HG03135 (cell line): ENCODE data around the gene METTL9.
"Not testable (repeated sequence)": the region's sequence is repeated elsewhere in the genome, so short reads cannot be mapped to it uniquely, and the experiment has no call there.

ENCODE experiments used
- ATAC-seq: cut with Tn5 transposase; IDR thresholded peaks from one replicate; pipeline ENCODE4 v1.9.1; 2021; ENCODE audit warnings: mild to moderate bottlenecking, moderate library complexity; ENCODE audit not compliant: unreplicated experiment

Gene METTL9

DNA sequence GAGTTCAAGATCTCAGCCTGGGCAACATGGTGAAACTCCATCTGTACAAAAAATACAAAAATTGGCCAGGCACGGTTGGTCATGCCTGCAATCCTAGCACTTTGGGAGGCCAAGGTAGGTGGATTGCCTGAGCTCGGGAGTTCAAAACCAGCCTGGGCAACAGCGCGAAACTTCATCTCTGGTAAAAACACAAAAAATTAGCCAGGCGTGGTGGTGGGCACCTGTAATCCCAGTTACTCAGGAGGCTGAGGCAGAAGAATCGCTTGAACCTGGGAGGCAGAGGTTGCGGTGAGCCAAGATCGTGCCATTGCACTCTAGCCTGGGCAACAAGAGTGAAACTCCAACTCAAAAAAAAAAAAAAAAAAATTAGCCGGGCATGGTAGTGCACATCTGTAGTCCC is 25.9 kb upstream of the METTL9 start:
- ATAC-seq = not testable (repeated sequence)

DNA sequence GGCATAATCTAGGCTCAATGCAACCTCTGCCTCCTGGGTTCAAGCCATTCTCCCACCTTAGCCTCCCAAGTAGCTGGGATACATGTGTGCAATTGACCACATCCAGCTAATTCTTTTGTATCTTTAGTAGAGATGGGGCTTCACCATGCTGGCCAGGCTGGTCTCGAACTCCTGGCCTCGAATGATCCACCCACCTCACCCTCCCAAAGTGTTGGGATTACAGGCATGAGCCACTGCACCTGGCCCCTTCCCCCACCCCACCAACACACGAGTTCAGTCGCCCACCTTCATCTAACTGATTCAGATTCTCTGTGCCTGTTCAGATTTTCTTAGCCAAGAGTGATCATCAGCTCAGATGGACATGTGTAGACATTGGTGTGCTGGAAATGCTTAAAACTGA is 25.0 kb upstream of the METTL9 start:
- ATAC-seq = no peak

DNA sequence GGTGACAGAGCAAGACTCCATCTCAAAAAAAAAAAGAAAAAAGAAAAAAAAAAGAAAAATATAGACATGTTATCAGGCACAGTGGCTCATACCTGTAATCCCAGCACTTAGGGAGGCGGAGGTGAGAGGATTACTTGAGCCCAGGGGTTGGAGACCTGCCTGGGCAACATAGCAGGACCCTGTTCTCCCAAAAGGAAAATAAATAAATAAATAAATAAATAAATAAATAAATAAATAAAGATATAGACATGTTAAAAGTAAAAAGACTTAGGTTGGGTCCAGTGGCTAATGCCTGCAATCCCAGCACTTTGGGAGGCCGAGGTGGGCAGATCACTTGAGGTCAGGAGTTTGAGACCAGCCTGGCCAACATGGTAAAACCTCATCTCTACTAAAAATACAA is 23.1 kb upstream of the METTL9 start:
- not testable (repeated sequence) for ATAC-seq

DNA sequence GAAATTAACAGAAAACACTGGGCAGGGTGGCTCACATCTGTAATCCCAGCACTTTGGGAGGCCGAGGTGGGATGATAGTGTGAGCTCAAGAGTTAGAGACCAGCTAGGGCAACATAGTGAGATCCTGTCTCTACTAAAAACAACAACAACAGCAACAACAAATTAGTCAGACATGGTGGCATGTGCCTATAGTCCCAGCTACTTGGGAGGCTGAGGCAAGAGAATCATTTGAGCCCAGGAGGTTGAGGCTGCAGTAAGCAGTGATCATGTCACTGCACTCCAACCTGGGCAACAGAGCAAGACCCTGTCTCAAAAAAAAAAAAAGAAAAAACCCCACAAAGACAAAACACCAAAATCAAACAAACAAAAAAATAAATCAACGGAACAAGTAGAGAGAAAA is 21.9 kb upstream of the METTL9 start:
- ATAC-seq = not testable (repeated sequence)

DNA sequence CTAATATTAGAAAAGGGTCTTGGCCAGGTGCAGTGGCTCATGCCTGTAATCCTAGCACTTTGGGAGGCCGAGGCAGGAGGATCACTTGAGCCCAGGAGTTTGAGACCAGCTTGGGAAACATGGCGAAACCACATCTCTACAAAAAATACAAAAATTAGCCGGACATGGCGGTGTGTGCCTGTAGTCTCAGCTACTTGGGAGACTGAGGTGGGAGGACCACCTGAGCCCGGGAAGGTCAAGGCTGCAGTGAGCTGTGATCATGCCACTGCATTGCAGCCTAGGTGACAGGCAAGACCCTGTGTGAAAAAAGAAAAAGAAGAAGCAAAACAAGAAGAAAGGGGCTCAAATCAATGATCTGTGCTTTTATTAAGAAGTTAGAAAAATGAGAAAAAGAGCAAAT is 21.1 kb upstream of the METTL9 start:
- ATAC-seq = not testable (repeated sequence)

DNA sequence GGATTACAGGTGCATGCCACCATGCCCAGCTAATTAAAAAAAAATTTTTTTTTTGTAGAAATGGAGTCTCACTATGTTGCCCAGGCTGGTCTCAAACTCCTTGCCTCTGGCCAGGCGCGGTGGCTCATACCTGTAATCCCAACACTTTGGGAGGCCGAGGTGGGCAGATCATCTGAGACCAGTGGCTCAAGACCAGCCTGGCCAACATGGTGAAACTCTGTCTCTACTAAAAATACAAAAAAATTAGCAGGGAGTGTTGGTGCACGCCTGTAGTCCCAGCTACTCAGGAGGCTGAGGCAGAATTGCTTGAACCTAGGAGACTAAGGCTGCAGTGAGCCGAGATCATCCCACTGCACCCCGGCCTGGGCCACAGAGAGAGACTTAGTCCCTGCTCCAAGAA is 19.2 kb upstream of the METTL9 start:
- ATAC-seq = not testable (repeated sequence)

DNA sequence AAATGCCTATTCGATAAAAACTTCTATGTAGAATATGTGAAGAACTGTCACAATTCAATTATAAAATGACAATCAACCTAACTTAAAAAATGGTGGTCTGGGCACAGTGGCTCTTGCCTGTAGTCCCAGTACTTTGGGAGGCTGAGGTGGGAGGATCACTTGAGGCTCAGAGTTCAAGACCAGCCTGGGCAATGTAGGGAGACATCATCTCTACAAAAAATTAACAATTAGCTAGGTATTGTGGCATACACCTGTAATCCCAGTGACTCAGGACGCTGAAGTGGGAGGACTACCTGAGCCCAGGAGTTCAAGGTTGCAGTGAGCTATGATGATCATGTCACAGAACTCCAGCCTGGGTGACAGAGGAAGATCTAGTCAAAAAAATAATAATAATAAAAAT is 18.6 kb upstream of the METTL9 start:
- no peak for ATAC-seq

DNA sequence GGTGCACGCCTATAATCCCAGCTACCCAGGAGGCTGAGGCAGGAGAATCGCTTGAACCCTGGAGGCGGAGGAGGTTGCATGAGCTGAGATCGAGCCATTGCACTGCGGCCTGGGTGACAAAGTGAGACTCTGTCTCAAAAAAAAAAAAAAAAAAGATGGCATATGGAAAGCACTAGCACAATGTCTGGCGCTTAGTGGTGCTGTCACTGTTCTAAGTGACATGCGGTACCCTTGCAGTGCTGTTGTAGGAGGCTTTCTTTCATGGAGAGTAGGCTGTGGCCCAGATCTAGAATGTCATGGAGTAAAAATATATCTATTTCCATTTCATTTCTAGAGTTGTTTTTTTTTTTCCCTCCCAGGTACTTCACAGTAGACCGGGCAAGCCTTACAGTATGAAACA is 14.6 kb upstream of the METTL9 start:
- ATAC-seq = no peak

DNA sequence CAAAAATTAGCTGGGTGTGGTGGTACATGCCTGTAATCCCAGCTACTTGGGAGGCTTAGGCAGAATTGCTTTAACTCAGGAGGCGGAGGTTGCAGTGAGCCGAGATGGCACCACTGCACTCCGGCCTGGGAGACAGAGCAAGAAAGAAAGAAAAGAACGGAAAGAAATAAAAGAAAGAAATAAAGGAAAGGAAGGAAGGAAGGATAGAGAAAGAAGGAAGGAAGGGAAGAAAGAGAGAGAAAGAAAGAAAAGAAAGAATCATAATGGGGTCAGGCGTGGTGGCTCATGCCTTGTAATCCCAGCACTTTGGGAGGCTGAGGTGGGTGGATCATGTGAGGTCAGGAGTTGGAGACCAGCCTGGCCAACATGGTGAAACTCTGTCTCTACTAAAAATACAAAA is 10.8 kb upstream of the METTL9 start:
- ATAC-seq = not testable (repeated sequence)

DNA sequence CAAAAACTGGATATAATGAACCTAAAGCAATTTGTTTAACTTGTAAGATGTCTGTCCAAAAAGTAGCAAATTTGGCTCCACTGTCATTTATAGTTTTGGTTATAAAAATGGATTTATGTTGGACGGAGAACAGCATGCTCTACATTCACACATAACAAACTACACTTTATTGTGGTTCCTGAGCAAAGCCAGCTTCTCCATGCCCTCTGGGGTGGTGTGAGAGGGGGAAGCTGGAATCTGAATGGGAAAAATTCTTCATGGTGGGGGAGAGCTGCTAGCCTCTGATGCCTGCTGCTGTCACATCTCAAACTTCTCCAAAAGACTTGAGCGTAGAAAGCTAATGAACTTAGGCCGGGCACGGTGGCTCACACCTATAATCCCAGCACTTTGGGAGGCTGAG is 9.8 kb upstream of the METTL9 start:
- no peak for ATAC-seq

DNA sequence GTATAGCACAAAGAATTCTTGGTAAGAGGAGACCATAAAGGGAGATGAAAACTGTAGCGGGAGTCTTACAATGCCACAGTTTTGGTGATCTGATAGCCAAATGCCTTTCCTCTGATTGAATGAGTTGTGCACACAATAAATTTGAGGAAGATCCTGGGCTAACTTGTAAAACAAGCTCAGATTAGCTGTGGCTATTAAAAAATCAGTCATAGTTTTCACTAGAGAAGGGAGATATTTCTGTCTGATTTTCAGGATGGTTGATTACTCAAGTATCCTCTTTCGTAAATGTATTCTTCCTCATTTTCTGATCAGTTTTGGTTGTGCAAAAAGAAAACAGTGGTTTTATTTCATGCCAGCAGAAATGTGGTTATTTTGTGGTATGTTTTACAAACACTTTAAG is 9.1 kb upstream of the METTL9 start:
- ATAC-seq = no peak

DNA sequence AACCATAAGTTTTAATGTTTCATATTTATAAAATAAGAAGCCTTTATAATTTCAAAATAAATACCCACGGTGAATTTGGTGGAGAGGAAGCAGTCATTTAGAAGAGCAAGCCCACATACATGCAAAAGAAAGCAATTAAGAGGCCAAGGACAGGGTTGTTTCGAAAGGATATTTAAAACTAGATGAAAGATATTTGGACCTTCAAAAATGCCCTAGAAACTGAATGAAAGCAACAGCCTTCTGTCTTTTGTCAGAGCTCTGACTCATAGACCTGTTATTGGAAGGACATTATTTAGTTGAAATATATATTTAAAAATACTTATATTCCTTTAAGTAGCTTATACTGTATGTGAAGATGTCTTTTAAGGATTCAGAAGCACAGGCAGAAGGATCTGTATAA is 8.6 kb upstream of the METTL9 start:
- ATAC-seq = no peak

DNA sequence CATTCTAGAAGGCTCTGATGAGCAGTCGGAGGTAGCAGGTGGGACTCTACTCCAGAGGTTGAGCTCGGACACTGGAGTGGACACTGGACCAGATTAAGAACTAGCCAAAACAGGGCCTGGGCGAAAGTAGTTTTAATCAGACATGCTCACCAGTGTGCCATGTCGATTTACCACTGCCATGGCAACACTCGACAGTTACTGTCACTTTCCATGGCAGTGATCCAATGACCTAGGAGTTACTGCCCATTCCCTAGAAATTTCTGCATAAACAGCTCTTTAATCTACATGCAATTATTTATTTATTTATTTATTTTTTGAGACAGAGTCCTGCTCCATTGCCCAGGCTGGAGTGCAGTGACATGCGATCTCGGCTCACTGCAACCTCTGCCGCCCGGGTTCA is 7.2 kb upstream of the METTL9 start:
- ATAC-seq = no peak

DNA sequence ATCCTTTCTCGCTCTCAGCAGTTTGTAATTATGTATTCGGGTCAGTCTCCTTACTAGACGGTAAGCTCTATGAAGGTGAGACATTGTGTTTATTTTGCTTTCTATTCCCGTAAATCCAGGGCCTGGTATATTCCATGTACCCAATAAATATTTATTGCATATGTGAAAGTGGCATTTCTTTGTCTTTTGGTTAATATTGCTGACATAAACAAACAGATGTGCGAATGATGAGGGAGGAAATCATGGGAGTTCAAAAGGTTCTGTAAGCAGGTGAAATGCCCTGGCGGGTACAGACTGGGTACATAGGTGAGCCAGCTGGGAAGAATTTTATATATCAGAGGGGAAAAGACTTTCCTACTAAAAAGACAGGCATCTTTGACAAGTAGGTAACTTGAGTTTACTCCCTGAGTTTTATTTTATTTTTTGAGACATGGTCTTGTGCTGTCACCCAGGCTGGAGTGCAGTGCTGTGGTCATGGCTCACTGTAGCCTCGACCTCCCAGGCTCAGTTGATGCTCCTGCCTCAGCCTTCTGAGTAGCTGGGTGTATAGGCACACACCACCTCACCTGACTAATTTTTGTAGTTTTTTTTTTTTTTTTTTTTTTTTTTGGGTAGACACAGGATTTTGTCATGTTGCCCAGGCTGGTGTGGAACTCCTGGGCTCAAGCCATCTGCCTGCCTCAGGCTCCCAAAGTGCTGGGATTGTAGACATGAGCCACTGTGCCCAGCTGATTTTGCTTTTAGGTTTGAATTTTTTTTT is 5.7 kb upstream of the METTL9 start:
- no peak for ATAC-seq

DNA sequence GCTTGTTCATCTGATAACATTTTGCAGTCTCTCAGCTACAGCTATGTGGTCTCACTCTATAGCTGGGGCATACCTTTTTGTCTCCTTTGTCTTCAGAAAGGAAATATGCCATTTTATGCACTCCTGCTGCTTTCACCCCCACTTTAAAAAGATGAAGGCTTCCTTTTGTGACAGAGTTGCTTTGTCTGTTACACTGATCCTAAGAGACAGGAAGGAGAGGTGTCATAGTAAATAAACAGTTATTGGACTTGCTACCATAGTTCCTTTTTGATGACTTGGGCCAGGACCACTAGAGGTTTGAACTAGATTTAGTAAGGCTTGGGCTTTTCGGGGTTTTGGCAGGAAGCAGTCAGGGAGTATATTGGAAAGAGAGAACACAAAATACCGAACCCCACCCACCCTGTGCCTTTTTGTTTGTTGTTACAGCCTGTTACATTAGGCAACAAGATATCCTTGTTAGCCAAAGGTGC is 1.8 kb upstream of the METTL9 start:
- ATAC-seq = no peak

DNA sequence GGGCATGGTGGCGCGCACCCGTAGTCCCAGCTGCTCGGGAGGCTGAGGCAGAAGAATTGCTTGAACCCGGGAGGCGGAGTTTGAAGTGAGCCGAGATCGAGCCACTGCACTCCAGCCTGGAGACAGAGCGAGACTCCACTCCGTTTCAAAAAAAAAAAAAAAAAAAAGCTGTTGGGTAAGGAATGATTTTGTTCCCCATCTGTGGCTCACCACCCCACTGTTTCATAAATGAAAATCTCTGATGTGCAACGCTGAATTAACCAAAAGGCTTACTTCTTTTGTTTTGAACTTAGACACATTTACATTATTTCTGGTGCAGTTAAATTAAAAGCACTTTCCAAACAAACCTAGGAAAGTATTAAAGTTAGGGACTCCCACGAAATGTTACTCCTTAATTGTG is 1.2 kb upstream of the METTL9 start:
- no peak for ATAC-seq

DNA sequence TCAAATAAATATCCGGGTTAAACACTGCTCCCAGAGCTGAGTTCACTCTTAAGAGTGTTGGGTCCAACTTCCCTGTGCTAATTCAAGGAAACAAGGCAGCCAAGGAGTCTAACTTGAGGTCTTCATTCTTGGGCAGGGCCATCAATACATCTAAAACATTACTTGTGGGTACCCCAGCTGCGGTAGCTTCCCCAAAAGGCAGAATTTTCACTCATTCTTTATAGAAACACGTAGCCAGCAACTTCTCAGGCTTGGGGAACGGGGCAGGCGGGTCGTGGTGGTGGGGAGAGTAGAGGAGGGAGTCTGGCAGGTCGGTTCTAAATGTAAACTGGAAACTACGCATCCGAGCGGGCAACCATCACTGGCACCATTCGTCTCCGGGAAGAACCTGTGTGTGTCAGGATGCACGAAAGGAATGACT is 666 bp upstream of the METTL9 start:
- no peak for ATAC-seq

DNA sequence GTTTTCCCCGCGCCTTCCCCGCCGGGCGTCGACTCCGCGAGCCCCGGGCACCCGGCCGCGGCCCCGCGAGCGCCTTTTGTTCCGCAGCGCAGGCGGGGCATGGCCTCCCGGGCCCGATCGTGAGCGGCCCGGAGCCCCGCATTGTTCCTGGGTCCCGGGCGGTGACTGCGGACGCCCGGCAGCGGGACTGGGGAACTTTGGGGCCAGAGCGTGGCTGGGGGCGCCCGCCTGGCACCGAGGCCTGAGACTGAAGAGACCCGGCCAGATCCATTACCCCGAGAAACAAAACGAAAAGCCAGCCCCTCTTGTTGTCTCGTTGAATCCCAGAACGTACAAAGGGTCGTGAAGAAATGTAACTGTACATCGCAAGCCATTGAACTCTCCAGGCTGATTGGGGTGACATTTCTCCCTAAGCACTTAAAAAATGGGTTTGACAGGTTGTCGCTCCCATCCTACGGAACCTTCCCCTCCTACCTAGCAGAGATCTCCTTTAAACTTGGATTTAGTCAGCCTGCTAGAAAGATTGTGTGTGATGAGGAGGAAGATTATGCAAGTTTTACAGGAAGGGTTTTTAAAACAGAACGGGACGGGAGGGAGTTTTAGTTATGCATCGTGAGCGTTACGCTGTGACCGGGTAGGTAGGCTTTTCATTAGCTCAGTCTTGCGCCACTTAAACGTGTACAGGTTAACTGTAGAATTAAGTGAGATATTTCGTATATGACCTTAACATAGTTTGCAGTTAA is 825 bp downstream of the METTL9 start:
- peak; percentile 21 for ATAC-seq

DNA sequence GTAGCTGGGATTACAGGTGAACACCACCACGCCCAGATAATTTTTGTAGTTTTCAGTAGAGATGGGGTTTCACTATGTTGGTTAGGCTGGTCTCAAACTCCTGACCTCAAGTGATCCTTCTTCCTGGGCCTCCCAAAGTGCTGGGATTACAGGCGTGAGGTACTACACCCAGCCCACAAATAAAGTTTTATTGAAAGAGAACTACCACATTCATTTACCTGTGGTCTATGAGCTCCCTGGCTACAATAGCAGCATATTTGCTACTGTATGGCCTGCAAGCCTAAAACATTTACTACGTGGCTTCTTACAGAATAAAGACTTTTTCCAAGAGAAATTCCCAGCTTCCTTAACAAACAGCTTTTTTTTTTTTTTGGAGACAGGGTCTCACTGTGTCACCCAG is 3.4 kb downstream of the METTL9 start:
- ATAC-seq = no peak

DNA sequence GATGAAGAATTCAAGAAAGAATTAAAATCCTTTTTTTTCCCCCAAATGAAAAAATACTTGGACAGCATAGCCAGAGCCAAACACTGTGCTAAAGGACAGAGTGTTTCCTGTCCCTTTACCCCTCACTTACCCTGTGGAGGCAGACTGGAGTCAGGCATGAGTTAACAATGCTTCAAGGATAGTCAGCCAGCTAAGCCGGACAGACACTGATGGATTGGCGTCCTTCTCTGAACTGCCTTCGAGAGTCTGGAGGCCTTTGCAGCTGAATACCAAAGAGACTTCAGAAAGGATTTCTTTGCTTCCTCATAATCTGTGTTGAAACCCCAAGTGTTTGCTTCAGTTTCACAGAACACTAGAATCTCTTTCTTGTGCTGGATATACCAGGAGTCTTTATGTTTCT is 4.6 kb downstream of the METTL9 start:
- no peak for ATAC-seq

DNA sequence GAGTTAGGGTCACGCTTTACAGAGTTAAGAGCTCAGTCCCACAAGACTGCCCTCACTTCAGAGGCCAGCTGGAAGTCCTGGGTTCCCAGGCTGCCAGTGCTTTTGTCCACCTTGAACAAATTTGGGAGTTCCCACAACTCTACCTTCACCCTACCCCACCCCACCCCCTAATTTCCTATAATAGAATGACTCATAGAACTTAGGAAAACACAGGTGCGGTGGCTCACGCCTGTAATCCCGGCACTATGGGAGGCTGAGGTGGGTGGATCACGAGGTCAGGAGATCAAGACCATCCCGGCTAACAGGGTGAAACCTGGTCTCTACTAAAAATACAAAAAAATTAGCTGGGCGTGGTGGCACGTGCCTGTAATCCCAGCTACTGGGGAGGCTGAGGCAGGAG is 6.5 kb downstream of the METTL9 start:
- not testable (repeated sequence) for ATAC-seq

DNA sequence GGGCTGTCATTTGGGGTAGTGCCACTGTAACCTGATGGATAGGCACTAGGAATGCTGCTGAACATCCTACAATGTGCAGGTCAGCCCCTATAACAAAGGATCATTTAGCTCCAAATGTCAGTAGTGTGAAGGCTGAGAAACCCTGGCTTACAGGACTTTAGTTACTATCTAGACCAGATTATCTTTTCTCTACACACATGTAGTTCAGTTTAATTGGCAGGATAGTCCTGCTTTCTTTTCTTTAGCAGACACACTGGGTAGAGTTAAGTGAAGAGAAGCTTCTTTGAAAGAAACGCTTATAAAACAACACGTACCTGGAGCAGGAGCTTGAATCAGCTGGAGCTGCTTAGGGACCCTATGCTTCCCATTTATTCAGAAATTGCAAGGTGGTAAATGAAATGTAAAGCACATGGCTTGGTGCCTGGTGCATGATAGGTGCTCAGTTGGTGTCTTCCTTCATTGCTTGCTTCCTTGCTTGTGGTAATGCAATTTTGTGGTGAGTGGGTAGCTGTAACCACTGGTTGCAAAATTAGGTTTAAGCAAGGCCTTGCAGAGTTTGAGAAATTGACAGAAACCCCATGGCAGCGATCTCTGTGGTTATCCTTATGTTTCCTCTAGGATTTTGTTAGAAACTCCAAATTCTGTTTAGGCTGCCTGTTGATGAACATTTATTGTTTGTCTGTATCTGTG is 9.4 kb downstream of the METTL9 start:
- no peak for ATAC-seq
